Endometrial microvascular endothelial cells (primary cell): ENCODE results near the gene EHD2. TPM values are rescaled to one million over a fixed set of nuclear protein-coding genes. Genes with fewer than 3 reads are reported as not detected.
"Not testable (repeated sequence)": the region's sequence is repeated elsewhere in the genome, so short reads cannot be mapped to it uniquely, and the experiment has no call there.

Source experiments
- in situ Hi-C: cut with HindIII; loops from 2 replicates; pipeline ENCODE4 v1.10.0; 2017; ENCODE audit warnings: low sequenced_read_pairs, low pct_unique_long_range_greater_than_20kb; ENCODE audit errors: inconsistent ontology term
- total RNA-seq: library from RNA; depleted of rRNA; stranded (reverse); fragments of >200 nt; gene quantifications from one replicate; pipeline ENCODE4 v1.2.3, GENCODE V29; 2015; ENCODE audit errors: inconsistent ontology term

Gene EHD2
- total RNA-seq, 1 donor from 2014 or later: 205 TPM

GRCh38 chr19:47740866-47741519 lies 27.8 kb downstream of the EHD2 start:
- in situ Hi-C loops: no loop called here

- in situ Hi-C loops: no loop called here
Measured at GRCh38 chr19:47741544-47742140, 28.4 kb downstream of the EHD2 start.

GRCh38 chr19:47742634-47743033 lies 29.4 kb downstream of the EHD2 start:
- in situ Hi-C loops: no loop called here

- in situ Hi-C loops: no loop called here
Measured at GRCh38 chr19:47745010-47745901, 32.0 kb downstream of the EHD2 start, which contains the start of gene NOP53. Gene NOP53 (plus strand): TSS chr19:47745546. CDS start chr19:47745560, 14 bp downstream.

- in situ Hi-C loops: not testable (repeated sequence)
Measured at GRCh38 chr19:47746129-47746528, 32.9 kb downstream of the EHD2 start.

GRCh38 chr19:47749326-47749725 lies 36.1 kb downstream of the EHD2 start:
- in situ Hi-C loops: no loop called here

- in situ Hi-C loops: no loop called here
Measured at GRCh38 chr19:47750752-47751151, 37.5 kb downstream of the EHD2 start.

GRCh38 chr19:47752440-47753211 lies 39.4 kb downstream of the EHD2 start:
- in situ Hi-C loops: no loop called here

GRCh38 chr19:47754206-47755064 lies 41.2 kb downstream of the EHD2 start:
- in situ Hi-C loops: no loop called here

GRCh38 chr19:47755065-47755761 lies 42.0 kb downstream of the EHD2 start:
- in situ Hi-C loops: no loop called here

GRCh38 chr19:47755762-47756626 lies 42.8 kb downstream of the EHD2 start:
- in situ Hi-C loops: no loop called here

- in situ Hi-C loops: no loop called here
Measured at GRCh38 chr19:47756627-47756929, 43.4 kb downstream of the EHD2 start.

- in situ Hi-C loops: no loop called here
Measured at GRCh38 chr19:47756953-47757608, 43.9 kb downstream of the EHD2 start.

- in situ Hi-C loops: no loop called here
Measured at GRCh38 chr19:47757617-47758442, 44.6 kb downstream of the EHD2 start.

- in situ Hi-C loops: no loop called here
Measured at GRCh38 chr19:47758443-47758804, 45.2 kb downstream of the EHD2 start.

GRCh38 chr19:47760632-47760999 lies 47.4 kb downstream of the EHD2 start:
- in situ Hi-C loops: no loop called here
